HG03558 (cell line): ENCODE measurements around the gene ESPNL.

Source experiments
- ATAC-seq: cut with Tn5 transposase; IDR thresholded peaks from one replicate; pipeline ENCODE4 v1.9.1; 2021; ENCODE audit warnings: moderate number of reproducible peaks; ENCODE audit not compliant: unreplicated experiment; ENCODE audit errors: extremely low read depth

ESPNL gene

DNA sequence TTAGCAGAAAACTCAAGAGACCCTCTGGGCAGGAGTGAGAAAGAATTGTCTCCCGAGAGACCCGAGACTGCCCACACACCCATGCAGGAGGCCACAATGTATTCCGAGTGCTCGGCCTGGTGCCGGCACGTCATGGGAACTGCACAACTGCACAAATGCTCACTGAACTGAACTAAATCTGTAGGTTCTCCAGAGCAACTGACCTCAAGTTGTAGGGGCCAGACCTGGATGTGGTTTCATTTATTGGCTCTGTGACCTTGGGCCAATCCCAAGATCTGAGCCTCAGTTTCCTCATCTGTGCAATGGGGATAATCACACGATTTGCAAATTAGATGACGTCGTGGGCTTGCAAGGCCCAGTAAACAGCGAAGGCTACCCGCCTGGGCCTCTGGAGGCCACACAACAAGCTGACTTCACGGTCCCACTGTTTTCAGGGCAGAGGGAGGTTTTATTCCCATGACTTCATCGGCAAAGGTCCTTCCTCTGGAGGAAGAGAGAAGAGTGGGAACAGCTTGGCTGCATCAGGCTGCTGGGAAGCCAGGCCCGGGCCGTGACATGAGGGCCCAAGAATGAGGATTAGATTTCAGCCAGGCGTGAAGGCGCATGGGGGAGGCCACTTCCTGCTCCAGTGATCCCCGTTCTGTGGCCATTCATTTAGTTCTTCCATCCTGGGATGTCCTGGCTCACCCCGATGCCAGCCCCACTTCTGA lies 55.1 kb downstream of the ESPNL start:
- ATAC-seq = no peak

DNA sequence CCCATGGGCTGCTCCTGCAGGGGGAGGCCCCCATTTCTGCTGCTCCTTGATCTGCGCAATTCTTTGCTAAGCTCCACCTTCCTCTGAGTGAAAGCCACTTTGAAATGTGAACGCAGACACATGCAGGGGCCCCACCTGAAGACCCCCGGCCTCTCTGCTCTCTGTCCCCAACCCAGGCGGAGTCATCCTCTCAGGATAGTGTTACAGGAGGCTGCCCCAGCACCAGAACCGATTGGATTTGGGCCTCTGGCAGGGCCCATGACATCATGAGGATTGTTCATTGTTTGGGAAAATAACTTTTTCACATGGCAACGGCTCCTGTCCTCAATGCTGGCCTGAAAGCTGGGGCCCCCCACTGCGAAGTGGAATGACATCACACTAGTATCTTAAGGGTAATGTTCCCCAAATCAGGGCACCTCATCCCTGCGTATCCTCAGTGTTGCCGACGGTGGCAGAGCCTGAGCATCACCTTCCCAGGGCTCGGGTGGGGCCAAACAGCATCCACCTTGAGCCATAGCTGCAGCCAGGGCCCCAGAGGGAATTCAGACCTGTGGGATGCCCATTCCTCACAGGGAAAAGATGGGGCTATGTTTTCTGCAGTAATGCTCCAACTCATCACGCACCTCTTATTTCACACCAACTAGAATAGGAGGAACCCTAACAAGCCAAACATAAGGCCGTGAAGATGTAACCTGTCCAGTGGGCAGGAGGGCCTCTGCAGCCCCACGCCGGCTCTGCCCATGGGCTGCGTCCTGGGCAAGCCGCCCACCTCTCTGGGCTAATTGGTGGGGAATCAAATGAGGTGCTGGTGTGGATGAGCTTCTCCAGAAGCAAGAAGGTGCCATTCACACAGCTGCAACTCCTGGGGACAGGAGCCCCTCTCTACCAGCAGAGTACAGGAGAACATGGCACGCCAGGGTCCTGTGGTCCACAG lies 55.9 kb downstream of the ESPNL start:
- ATAC-seq = no peak

DNA sequence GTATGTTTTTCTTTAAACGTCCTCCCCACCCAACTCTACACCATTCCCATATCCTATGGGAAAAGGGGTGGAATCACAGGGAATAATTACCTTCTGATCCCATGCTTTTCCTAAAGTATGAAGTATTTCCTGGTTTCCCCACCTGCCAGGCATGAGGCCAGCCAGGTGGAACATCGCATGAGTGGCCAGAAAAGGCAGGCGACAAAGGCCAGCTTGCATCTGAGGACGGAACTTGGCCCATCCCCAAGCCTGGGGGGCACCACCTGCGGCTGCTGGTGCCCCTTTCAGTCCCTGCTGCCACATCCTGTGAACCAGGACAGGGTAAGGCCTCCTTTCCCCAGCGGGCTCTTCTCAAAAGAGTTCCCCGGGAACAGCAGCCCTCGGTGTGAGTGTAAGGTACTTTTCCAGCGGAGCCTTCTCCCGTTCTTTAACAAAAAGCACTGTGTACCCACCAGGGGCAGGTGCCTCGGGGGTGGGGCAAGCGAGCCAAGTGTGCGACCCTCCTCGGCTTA lies 57.4 kb downstream of the ESPNL start:
- no peak for ATAC-seq

DNA sequence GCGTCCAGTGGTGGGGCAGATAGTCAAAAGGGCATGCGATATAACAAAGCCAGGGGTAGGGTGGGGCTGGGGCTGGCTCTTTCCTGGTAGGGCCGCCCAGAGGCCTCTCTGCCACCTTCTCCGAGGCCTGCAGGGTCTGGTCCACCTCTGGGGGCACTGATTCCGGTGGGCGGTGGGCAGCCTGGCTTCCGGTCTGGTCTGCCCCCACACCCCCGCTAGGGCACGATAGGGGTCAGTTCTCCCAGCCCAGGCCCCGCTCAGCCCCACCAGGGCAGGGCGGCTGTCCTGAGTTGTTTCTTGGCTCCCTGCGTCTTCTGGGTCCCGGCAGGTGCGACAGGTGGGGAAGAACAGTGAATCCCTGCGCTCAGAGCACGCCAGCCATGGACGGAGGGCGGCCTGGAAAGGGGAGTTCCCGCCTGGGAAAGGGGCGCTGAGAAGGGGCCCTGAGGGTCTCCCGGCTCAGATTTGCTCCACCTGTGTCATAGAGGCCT lies 57.9 kb downstream of the ESPNL start:
- ATAC-seq = no peak

DNA sequence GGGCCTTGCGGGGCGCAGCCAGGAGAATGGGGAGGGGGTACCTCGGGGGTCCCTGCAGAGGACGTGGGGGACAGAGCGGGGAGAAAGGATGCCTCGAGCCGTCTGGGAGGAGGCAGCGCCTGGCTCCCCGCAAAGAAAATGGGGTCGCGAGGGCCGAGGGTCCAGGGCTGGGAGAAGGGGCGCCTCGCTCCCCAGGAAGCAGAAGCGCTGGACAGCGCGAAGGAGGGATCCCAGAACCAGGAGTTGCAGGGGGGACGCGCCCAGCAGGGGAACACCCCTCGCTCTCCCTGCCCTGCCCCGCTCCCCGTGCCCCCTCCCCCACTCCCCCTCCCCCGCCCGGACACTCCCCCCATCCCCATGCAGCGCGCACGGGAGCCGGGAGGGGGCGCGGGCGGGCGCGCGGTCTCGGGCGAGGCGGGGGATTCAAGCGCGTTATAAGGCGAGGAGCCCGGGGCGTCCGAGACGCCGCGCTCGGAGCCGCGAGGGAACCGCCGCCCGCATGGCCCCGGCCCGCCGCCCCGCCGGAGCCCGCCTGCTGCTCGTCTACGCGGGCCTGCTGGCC lies 58.5 kb downstream of the ESPNL start, which contains the start of gene ERFE:
TSS of gene ERFE (plus strand) at position 462 of the 562 bp plus-strand sequence. CDS start at position 500, 38 bp downstream.
- ATAC-seq = no peak

DNA sequence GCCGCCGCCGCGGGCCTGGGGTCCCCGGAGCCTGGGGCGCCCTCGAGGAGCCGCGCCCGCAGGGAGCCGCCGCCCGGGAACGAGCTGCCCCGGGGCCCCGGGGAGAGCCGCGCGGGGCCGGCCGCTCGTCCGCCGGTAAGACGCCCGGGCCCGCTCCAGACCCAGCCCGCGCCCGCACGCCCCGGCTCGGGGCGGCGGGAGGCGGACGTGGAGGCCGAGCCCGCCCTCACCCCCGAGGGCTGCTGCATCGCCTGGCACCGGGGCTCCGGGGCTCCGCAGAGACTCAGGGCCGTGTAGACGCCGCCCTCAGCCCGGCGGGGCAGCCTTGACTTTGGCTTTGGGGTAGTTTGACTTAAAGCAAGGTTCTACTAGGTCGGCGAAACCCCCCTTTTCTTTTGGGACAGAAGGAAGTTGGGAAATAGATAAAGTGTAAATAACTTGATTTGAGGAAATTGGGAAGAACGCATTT lies 59.0 kb downstream of the ESPNL start:
- no peak for ATAC-seq

DNA sequence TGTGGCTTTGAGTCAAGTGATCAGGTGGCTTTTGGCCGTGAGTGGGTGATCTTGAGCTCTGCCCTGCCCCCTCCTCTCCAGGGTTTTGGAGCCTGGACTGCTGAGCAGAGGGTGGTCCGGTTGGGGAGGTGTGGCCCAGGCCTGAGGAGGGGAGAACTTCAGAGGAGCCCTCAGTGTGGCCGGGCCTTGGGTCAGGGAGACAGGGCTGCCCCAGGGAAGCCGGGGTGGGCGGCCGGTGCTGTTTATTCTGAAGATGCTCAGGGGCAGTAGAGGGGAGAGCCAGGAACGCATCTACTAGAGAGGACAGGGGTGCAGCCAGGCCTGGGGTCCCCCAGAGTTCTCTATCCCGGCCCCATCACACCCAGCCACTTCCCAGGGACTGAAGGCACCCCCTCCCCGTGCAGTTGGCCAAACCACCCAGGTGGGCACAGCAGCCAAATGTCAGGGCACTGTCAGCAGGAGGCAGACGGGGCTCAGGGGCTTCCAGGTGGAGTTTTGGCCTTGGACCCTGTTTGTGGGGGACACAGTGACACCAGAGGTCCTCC lies 59.6 kb downstream of the ESPNL start:
- no peak for ATAC-seq

DNA sequence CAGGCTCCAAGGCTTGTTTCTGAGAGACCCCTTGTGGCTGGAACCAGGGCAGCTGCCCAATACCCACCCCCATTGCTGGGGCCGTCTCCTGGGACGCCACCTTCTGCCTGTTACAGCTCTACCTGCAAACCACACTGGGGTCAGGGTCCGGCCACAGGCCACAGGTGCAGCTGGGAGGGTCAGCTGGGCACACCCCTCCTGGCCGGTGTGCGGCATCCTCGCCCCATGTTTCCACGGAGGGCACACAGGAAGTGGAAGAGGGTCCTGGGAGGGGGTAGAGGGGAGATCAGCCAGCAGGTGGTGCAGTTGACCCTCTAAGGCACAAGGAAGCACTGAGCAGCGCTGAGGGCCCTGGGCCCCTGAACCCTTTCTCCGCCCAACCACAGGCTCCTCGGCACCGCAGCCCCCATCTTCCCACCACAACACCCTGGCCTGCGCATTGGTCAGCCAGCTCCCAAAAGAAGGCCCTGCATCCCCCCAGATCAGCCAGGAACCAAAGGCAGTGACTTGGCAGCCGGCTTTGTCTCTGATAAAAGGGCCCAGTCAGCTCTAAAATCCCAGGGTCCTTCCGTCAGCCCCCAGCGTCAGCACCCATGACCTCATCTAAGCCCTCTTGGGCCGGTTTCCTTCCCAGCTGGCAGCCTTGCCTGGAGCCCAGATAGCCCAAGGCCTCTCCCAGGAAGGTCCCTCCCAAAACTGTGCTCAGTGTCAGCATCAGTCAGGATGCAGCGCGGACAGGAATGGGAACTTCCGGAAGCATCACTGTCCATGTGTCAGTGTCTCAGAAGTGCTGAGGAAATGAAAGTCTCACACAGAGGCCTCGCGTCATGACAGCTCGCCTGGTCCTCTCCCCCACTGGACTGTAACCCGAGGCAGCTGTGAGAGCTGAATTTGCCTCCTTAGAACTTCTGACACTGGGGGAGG lies 60.3 kb downstream of the ESPNL start:
- no peak for ATAC-seq

DNA sequence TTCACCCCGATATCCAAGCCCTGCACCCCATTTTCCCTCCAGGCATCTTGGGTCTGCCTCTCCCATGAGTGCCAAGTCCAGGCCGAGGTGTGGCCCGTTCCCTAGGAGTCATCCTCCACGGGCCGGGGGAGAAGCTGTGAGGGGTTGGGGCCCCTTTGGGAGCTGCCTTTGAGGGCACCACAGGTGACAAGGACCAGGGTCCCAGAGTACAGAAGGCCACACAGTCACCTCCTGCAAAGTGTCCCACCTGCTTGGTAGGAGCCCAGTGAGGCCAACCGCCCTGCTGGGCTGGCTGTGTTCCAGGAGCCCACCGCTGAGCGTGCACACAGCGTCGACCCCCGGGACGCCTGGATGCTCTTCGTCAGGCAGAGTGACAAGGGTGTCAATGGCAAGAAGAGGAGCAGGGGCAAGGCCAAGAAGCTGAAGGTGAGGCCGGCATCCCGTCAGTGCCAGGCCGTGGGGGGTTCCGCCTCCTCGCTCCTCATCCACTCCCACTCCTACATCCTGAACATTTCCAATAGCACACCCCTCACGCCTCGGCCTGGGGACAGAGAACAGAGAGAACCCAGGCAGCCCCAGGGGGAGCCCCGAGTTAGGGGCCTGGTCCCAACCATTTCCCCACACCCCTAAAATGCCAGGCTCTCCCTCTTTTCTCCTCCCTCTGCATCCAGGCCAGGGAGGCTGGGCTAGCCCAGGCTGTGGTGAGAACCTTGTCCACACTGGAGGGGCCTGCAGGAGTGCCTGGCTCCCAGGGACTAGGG lies 61.3 kb downstream of the ESPNL start:
- no peak for ATAC-seq

DNA sequence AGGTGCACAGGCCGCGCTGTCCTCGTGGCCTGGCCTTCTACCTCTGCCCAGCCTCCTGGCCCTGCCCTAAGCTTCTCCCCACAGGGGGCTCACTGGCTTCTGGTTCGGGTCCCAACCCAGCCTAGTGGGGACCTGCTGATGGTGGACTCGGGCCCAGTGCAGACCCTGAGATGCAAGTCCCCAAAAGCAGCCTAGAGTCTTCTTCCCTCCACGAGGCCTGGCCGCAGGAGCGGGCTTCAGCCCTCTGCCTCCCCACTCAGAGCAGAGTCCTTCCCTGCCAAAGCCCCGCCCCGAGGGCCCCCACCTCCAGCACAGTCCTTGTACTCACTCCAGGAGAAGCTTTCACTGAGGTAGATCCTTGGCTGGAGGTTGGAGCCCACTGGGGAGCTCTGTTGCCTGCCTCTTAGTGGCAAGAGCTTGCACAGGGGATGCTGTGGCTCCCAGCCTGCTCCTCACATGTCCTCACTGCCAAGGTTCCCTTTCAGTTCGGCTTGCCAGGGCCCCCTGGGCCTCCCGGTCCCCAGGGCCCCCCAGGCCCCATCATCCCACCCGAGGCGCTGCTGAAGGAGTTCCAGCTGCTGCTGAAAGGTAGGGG lies 62.2 kb downstream of the ESPNL start:
- ATAC-seq = no peak

DNA sequence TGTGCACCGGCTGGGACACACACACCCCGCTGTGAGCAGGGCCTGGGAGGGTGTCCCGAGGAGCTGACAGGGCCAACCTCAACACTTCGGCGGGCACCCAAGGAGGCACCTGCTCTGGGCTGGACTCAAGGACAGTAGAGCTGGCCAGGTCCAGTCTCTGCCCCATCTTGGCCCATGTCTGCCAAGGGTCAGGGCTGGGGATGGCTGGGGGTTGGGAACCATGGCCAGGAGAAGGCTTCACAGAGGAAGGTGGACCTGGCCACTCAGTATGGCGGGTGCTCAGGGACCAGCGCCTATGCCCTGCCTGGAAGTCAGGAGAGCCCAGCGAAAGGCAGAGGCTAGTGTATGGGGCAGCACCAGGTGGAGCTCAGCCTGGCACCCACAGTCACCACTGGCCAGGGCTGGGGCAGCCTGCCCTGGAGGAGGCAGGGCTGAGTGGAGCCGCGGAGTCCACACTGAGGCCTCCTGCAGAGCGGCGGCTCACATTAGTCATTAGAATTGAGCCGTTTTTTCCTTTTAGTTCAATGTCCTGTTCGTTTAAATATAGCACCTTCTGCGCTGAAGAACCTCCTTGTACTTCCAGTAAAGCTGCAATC lies 62.8 kb downstream of the ESPNL start:
- ATAC-seq = no peak

DNA sequence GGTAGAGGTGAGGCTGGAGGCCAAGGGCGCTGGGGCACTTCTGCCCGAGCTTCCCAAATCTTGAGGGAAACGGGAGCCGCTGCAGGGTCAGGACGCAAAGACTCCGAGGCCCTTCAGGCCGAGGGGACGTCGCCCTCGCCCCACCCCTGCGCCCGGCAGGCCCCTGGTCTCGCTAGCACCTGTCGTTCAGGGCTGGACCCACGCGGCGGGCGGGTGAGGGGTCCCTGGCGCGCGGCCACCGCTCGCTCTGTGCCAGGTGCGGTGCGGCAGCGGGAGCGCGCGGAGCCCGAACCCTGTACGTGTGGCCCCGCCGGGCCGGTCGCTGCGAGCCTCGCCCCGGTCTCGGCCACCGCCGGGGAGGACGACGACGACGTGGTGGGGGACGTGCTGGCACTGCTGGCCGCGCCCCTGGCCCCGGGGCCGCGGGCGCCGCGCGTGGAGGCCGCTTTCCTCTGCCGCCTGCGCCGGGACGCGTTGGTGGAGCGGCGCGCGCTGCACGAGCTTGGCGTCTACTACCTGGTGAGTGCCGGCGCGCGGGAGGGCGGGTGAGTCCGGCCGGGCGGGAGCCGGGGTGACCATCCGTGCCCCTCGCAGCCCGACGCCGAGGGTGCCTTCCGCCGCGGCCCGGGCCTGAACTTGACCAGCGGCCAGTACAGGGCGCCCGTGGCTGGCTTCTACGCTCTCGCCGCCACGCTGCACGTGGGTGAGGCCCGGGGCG lies 63.5 kb downstream of the ESPNL start:
- no peak for ATAC-seq

DNA sequence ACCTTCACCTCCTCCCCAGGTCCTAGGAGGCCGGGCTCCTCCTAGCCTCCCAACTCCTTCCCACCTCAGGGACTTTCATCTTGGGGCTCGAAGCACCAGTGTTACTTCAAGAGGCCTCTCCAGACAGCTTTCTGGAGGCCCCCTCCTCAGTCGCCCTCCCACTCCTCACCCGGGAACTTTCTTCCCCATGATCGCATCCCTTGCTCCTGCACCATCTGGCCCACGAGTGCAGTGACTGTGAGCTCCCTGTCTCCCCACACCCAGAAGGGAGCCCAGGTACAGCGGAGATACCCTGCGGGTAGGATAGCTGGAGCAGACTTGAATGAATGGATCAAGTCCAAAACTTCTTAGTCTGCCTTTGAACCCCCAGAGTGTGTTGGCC lies 64.8 kb downstream of the ESPNL start:
- no peak for ATAC-seq

DNA sequence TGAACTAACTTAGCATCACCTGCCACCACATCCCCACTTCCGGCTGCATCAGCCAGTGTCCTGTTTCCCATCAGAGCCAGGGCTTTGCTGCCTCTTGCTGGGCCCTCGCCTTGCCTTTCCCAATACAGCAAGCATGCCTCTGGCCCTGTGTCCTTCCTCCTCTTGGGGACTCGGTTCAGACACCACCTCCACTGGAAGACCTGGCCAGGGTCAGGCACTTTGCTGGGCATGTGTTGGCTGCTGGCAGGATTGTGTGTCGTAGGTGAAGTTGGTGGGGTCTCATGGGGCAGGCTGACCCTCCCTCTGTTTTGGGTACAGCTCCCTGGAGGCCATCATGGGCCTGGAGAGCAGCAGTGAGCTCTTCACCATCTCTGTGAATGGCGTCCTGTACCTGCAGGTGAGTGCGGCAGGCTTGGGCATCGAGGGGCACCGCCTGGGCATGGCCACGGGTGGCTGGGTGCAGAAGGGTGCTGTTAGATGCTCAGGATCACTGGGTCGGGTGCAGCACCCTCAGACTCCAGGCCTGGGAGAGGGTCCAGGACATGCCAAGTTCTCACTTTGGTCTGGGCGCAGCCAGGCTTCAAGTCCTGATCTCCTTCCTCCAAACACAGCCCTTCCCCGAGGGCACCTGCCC lies 65.3 kb downstream of the ESPNL start:
- no peak for ATAC-seq

DNA sequence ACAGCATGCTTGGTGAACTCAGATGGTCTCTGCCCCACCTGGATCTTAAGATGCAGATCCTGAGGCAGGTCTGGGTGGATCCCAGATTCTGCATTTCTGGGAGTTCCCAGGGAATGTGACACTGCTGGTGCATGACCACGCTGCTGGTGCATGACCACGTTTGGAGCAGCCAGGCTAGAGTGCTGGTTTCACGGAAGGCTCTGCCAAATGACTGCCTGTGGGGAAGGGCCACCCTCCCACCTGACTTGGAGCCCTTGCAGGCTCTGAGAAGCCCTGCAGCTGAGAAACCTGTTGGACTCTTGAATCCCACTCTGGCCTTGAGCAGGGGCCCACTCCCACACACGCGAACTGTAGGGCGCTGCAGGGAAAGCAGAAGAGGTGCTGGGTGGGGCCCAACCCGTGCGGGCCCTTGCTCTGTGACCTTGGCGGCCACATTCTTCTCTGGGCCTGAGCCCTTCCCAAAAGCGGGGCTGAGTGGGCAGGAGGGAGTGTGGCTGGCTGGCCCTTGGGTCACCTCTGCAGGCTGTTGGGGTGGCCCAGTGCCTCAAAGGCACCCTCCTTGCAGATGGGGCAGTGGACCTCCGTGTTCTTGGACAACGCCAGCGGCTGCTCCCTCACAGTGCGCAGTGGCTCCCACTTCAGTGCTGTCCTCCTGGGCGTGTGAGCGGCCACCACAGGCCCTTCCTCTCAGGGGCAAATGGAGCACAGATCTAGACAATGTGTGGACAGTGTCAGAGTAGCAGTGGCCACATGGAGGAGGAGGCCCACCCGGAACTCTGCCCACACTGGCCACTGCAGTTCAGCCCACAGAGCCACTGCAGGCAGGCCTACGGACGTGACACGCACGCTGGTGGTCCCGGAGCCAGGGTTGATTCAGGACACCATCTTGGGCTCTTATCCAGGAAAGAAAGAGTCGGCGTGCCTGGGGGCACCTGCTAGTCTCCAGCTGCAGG lies 66.5 kb downstream of the ESPNL start:
- ATAC-seq = no peak

DNA sequence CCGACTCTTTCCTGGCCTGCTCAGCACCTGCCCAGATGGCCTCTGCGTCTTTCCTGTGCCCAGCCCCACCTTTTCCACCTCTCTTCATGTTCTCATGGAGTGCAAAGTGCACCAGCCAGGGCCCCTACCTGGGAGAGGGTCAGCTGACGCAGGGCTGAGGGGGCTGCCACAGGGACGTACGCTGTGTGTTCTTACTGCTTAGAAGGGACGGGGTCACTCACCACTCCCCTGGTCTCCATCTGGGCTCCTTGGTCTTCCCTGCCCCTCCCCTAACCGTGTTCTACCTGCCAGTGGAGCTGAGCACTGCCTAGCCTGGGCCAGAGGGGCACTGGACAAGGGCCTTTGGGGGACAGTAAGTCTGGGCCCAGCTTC lies 67.2 kb downstream of the ESPNL start:
- ATAC-seq = no peak
